Ovary (tissue), 9 donors: ENCODE data around the gene DMRTC1B. TPM values are rescaled to one million over a fixed set of nuclear protein-coding genes. Genes with fewer than 3 reads are reported as not detected.
"Not testable (repeated sequence)": the region's sequence is repeated elsewhere in the genome, so short reads cannot be mapped to it uniquely, and the experiment has no call there.

Source experiments
- DNase-seq, 5 donors: peaks; one replicate each; pipeline ENCODE4 v3.0.0-alpha.2; 2019 to 2020
- H3K27ac ChIP-seq, 2 donors: fragments of 200-600 bp; one replicate each; pipeline versions ENCODE4 v1.5.1 to v1.8.0; 2019 to 2022
- H3K27me3 ChIP-seq: fragments of 200-600 bp; one replicate; pipeline ENCODE4 v1.8.0; 2022
- H3K36me3 ChIP-seq: fragments of 200-600 bp; sonication (generic); one replicate; pipeline ENCODE4 v1.5.1; 2019
- H3K4me1 ChIP-seq: one replicate; pipeline ENCODE4 v1.8.1; 2013; ENCODE audit warnings: mild to moderate bottlenecking, moderate library complexity; ENCODE audit not compliant: insufficient read depth
- H3K4me3 ChIP-seq: fragments of 200-600 bp; sonication (generic); one replicate; pipeline ENCODE4 v1.5.1; 2017
- H3K9me3 ChIP-seq, 2 donors: fragments of 200-600 bp in 1 of 2; sonication (generic) in 1 of 2; one replicate each; pipeline versions ENCODE4 v1.5.1 to v1.8.1; 2013 to 2019; ENCODE audit warnings: mild to moderate bottlenecking in 1 of 2, moderate library complexity in 1 of 2
- WGBS, 3 donors: extraction: QIAGEN DNeasy Blood & Tissue Kit in 1 of 3; methylation state at CpG; one replicate each; pipeline versions ENCODE4 v1.1.5 to v1.1.7; 2013 to 2017; 5-methylcytosine and 5-hydroxymethylcytosine counted together
- intact Hi-C, 4 donors: fragments of 100-400 bp; cut with DNase I; formaldehyde crosslinking; loops; one replicate each; pipeline versions ENCODE4 v1.11.0 to v1.15.1; 2022 to 2023
- polyA plus RNA-seq, 2 donors: library from polyadenylated mRNA; stranded (reverse); fragments of 200-250 nt in 1 of 2; fragments of 350-450 nt in 1 of 2; fragmentation: Illumina TruSeq in 1 of 2; extraction: RNeasy Lipid Tissue Mini Kit (QIAGEN cat#74804) in 1 of 2; gene quantifications; one replicate each; pipeline ENCODE4 v1.2.3, GENCODE V29; 2013 to 2014
- total RNA-seq, 7 donors: library from RNA; depleted of rRNA in 2 of 7; stranded (reverse); fragments of >200 nt in 2 of 7; fragmentation: NEBNext Ultra II Directional in 3 of 7; extraction: Animal tissue kit (Norgen Biotek cat#: 25700) in 3 of 7; gene quantifications; one replicate each; pipeline versions ENCODE4 v1.1.0 to v1.2.4, GENCODE V29; 2016 to 2023
- donor health status: DM: no; HTN: no; CAD: no; lungs with moderate emphysema.
- donor health status: DM: no; HTN: no; CAD: no.
- donor health status: Bipolar disorder and iron deficiency.
- donor health status: DM: yes; HTN: yes; CAD: no.
- donor health status: DM: no; HTN: no; CAD: no.
- donor health status: DM: yes; HTN: yes; CAD: no.

The DMRTC1B gene
- total and polyA plus RNA-seq, 9 donors, result 0.57 to 5.6 (median 4.1) TPM; not detected in 1

GRCh38 chrX:72782560-72782959 is 5.9 kb downstream of the DMRTC1B start, which contains the start of gene FAM236B:
FAM236B (minus strand) TSS chrX:72782660; CDS start chrX:72782560, 100 bp downstream.
- H3K27me3 ChIP-seq, H3K4me1 ChIP-seq, H3K9me3 ChIP-seq, intact Hi-C loops, DNase-seq, H3K4me3 ChIP-seq, H3K27ac ChIP-seq, H3K36me3 ChIP-seq: not testable (repeated sequence)
- WGBS, 3 donors, result no CpG with 5 or more reads among the region's 15 CpGs

- H3K27ac ChIP-seq, intact Hi-C loops, DNase-seq, H3K9me3 ChIP-seq, H3K36me3 ChIP-seq, H3K27me3 ChIP-seq, H3K4me3 ChIP-seq, H3K4me1 ChIP-seq: not testable (repeated sequence)
- no CpG with 5 or more reads among the region's 8 CpGs for WGBS, 3 donors
These were observed 6.8 kb downstream of the DMRTC1B start for GRCh38 chrX:72783365-72783936.

GRCh38 chrX:72783964-72784363 is 7.3 kb downstream of the DMRTC1B start:
- H3K4me1 ChIP-seq, H3K27ac ChIP-seq, intact Hi-C loops, H3K9me3 ChIP-seq, H3K4me3 ChIP-seq, DNase-seq, H3K36me3 ChIP-seq, H3K27me3 ChIP-seq: not testable (repeated sequence)
- WGBS, 3 donors, result no CpG with 5 or more reads among the region's 6 CpGs

DNA sequence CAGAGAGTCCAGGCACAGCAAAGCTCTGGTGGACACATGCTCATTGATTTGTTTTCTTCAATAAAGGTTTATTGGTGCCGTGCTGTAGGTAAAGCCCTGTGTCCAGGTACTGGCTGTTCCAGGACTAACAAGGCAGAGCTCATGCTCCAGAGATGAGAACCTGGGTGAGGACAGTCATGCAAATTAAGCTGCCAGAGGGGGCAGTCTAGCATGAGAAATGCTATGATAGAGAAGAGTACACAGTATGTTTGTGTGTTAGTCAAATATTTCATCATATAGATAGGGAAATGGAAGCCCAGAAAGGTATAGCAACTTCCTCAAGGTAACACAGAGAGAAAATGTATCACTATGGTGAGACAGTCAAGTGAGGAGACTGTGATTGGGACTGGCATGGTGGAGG is 11.5 kb downstream of the DMRTC1B start:
- H3K27ac ChIP-seq, intact Hi-C loops, H3K4me3 ChIP-seq, H3K9me3 ChIP-seq, H3K27me3 ChIP-seq, H3K4me1 ChIP-seq, DNase-seq, H3K36me3 ChIP-seq: not testable (repeated sequence)
- WGBS, 3 donors, result no CpG with 5 or more reads among the region's 1 CpG

- H3K4me1 ChIP-seq, H3K27me3 ChIP-seq, H3K36me3 ChIP-seq, H3K9me3 ChIP-seq, H3K27ac ChIP-seq, H3K4me3 ChIP-seq, intact Hi-C loops: not testable (repeated sequence)
- WGBS, 3 donors, result 73 to 93% methylated on average over 1 to 2 of the region's 3 CpGs; no CpG with 5 or more reads in 1 of the 3 donors
- DNase-seq, result peak in 1 of 5 donors; percentile 4
These were observed 13.7 kb downstream of the DMRTC1B start for GRCh38 chrX:72790390-72790789.

GRCh38 chrX:72808110-72808509 is 31.4 kb downstream of the DMRTC1B start, which contains the start of gene FAM236D:
FAM236D (minus strand) TSS chrX:72808210; CDS start chrX:72808110, 100 bp downstream.
- no CpG with 5 or more reads among the region's 13 CpGs for WGBS, 3 donors
- intact Hi-C loops, H3K27ac ChIP-seq, H3K4me3 ChIP-seq, H3K27me3 ChIP-seq, DNase-seq, H3K36me3 ChIP-seq, H3K4me1 ChIP-seq, H3K9me3 ChIP-seq: not testable (repeated sequence)

DNA sequence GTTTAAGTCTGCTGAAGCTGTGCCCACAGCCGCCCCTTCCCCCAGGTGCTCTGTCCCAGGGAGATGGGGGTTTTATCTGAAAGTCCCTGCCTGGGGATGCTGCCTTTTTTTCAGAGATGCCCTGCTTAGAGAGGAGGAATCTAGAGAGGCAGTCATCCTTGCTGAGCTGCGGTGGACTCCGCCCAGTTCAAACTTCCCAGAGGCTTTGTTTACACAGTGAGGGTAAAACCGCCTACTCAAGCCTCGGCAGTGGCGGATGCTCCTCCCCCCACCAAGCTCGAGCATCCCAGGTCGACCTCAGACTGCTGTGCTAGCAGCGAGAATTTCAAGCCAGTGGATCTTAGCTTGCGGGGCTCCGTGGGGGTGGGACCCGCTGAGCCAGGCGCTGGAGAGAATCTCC is 54.0 kb downstream of the DMRTC1B start:
- H3K9me3 ChIP-seq, H3K4me3 ChIP-seq, intact Hi-C loops, H3K27me3 ChIP-seq, DNase-seq, H3K27ac ChIP-seq, H3K4me1 ChIP-seq, H3K36me3 ChIP-seq: not testable (repeated sequence)
- no CpG with 5 or more reads among the region's 13 CpGs for WGBS, 3 donors

DNA sequence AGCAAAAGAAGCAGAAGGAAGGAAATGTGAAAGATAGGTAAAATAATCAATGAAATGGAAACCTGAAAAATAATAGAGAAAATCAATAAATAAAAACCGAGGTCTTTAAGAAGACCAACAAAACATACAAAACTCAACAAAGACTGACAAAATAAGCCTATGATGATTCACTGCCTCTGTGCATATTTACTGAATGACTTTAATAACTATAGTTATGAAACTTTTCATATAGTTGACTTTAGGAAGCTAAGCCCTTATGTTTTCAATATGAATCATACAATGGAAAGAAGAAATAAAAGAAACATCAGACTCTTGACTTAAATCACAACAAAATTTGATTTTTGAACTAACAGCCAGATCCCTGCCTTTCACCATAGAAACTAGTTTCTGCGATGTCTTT is 60.8 kb downstream of the DMRTC1B start:
- H3K27me3 ChIP-seq, H3K4me3 ChIP-seq, H3K36me3 ChIP-seq, DNase-seq, H3K9me3 ChIP-seq, H3K4me1 ChIP-seq, intact Hi-C loops, H3K27ac ChIP-seq: not testable (repeated sequence)
- WGBS, 3 donors, result no CpG with 5 or more reads among the region's 2 CpGs

DNA sequence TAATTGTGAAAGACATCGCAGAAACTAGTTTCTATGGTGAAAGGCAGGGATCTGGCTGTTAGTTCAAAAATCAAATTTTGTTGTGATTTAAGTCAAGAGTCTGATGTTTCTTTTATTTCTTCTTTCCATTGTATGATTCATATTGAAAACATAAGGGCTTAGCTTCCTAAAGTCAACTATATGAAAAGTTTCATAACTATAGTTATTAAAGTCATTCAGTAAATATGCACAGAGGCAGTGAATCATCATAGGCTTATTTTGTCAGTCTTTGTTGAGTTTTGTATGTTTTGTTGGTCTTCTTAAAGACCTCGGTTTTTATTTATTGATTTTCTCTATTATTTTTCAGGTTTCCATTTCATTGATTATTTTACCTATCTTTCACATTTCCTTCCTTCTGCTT is 106.2 kb downstream of the DMRTC1B start:
- H3K4me1 ChIP-seq, intact Hi-C loops, H3K4me3 ChIP-seq, H3K27me3 ChIP-seq, H3K27ac ChIP-seq, DNase-seq, H3K9me3 ChIP-seq, H3K36me3 ChIP-seq: not testable (repeated sequence)
- no CpG with 5 or more reads among the region's 2 CpGs for WGBS, 3 donors

- H3K4me1 ChIP-seq, intact Hi-C loops: not testable (repeated sequence)
- WGBS, 3 donors, result no CpG with 5 or more reads among the region's 14 CpGs
These were observed 113.0 kb downstream of the DMRTC1B start for GRCh38 chrX:72889740-72890139.

More at GRCh38 chrX:72889740-72890139, 113.0 kb downstream of the DMRTC1B start:
- not testable (repeated sequence) for H3K4me3 ChIP-seq, H3K9me3 ChIP-seq, H3K27me3 ChIP-seq, H3K27ac ChIP-seq, DNase-seq, H3K36me3 ChIP-seq
